Inflammatory macrophage treated with lipopolysaccharide for 4 hours (primary cell): Measurements from ENCODE around the gene SLC9A9.
"Not testable (repeated sequence)": the region's sequence is repeated elsewhere in the genome, so short reads cannot be mapped to it uniquely, and the experiment has no call there.

Experiments
- DNase-seq: peaks from one replicate; pipeline ENCODE4 v3.0.0-alpha.2; 2020

The SLC9A9 gene

GRCh38 chr3:143808030-143808429, 40.2 kb downstream of the SLC9A9 start:
- no peak for DNase-seq

GRCh38 chr3:143806038-143806437, 42.2 kb downstream of the SLC9A9 start:
- peak; percentile 75 for DNase-seq

- DNase-seq: not testable (repeated sequence)
These were observed 42.8 kb downstream of the SLC9A9 start for GRCh38 chr3:143805476-143805875.

GRCh38 chr3:143801046-143801445, 47.2 kb downstream of the SLC9A9 start:
- DNase-seq: not testable (repeated sequence)

GRCh38 chr3:143798151-143798550, 50.1 kb downstream of the SLC9A9 start:
- not testable (repeated sequence) for DNase-seq

GRCh38 chr3:143795874-143796273, 52.4 kb downstream of the SLC9A9 start:
- DNase-seq: no peak

- DNase-seq: no peak
These were observed 53.3 kb downstream of the SLC9A9 start for GRCh38 chr3:143794793-143795462.

GRCh38 chr3:143793971-143794370, 54.3 kb downstream of the SLC9A9 start:
- DNase-seq: no peak

GRCh38 chr3:143791386-143791785, 56.9 kb downstream of the SLC9A9 start:
- DNase-seq: no peak

GRCh38 chr3:143786219-143787191, 61.8 kb downstream of the SLC9A9 start:
- DNase-seq: peak; percentile 19

GRCh38 chr3:143784446-143784845, 63.8 kb downstream of the SLC9A9 start:
- no peak for DNase-seq

GRCh38 chr3:143783851-143784370, 64.4 kb downstream of the SLC9A9 start:
- no peak for DNase-seq

- DNase-seq: peak; percentile 58
These were observed 72.8 kb downstream of the SLC9A9 start for GRCh38 chr3:143775459-143775858.

GRCh38 chr3:143771939-143772338, 76.3 kb downstream of the SLC9A9 start:
- DNase-seq: no peak

- no peak for DNase-seq
These were observed 77.0 kb downstream of the SLC9A9 start for GRCh38 chr3:143771258-143771657.

GRCh38 chr3:143770391-143770790, 77.9 kb downstream of the SLC9A9 start:
- DNase-seq: no peak

- no peak for DNase-seq
These were observed 78.7 kb downstream of the SLC9A9 start for GRCh38 chr3:143769616-143770015.

GRCh38 chr3:143764840-143765239, 83.4 kb downstream of the SLC9A9 start:
- DNase-seq: no peak

- no peak for DNase-seq
These were observed 84.6 kb downstream of the SLC9A9 start for GRCh38 chr3:143763564-143764162.

GRCh38 chr3:143757691-143758090, 90.6 kb downstream of the SLC9A9 start:
- DNase-seq: no peak

- DNase-seq: no peak
These were observed 92.3 kb downstream of the SLC9A9 start for GRCh38 chr3:143755978-143756377.

GRCh38 chr3:143754090-143754489, 94.2 kb downstream of the SLC9A9 start:
- no peak for DNase-seq

GRCh38 chr3:143753456-143753855, 94.8 kb downstream of the SLC9A9 start:
- no peak for DNase-seq
